Renal pelvis (tissue), 4 donors: ENCODE measurements around the gene TRUB2. TPM values are rescaled to one million over a fixed set of nuclear protein-coding genes. Genes with fewer than 3 reads are reported as not detected.

ENCODE experiments used
- DNase-seq: peaks from one replicate; pipeline ENCODE4 v3.0.0-alpha.2; 2013
- polyA plus RNA-seq, 3 donors: library from polyadenylated mRNA; unstranded; fragments of 120-200 nt; gene quantifications; one replicate each; pipeline ENCODE4 v1.2.1, GENCODE V29; 2013; ENCODE audit not compliant: insufficient read length in 3 of 3

Gene TRUB2
- polyA plus RNA-seq, 3 donors, result 40.8 to 48.4 (median 47.1) TPM

DNA sequence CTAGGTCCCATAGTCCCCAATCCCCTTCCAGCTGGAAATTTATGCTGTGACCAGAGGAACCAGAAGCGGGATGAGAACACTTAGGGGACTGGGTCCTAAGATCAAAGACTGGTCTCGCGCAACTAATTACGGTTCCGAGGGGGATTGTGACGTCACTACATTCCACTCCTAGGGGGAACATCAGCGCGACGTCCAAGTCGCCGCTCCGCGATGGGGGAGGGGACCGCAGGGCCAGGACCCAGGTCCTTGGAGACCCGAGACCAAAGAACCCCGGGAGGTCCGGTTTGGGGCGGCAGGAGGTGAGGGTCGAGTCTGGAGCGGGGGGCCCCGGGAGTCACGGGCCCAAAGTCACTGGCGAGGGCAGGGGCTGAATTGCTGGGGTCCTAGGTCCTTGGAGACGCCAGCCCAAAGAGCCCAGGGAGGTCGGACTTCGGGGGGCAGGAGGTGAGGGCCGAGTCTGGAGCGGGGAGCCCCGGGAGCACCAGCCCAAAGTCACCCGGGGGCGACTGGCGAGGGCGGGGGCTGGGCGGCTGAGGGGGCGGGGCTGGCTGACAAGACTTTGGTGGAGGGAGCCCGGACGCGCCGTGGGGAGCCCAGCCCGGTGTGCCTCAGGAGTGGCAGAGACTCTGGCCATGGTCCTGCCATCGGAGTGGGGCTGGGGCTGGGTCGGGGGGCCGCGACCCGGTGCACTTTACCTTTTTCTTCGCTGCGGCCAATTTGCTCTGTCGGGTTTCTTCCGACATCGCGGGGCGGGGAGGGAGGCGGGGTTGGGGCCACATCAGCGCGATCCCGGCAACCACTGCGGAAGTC, 46.8 kb downstream of the TRUB2 start, which contains the start of gene GOLGA2:
TSS of gene GOLGA2 (minus strand) at position 810 of the 810 bp plus-strand sequence. CDS start at position 779, 31 bp downstream.
- DNase-seq, result peak; percentile 52

DNA sequence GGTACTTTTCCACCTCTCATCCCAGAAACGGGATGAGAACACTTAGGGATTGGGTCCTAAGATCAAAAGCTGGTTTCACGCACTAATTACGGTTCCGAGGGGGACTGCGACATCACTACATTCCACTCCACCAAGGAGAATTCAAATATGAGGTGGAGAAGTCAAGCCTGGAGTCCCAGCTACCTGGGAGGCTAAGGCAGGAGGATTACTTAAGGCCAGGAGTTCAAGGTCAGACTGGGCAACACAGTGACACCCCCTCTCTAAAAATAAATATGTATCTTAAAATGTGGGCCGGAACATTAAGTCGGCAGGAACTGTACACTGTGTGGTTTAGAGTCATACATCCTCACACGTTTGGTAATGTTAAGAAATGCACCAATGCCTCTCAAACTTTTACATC, 48.0 kb downstream of the TRUB2 start:
- DNase-seq, result no peak

DNA sequence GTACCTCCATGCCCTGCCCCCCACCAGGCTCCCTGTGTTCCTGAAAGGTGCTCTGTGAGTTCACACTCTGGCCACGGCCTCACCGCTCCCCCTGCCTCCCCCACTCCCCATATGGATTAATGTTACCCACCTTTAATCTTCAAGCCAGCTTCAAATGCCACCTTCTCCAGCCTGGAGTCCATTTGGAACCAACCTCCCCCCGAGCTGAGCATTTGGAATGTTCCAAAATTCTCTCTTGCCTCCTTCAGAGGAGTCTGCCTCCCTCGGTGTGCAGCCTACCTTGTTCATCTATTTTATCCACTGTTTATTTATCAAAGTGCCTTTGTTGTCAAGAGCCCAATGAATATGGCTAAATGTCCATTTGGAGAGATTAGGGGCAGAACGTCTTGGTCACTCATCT, 50.7 kb downstream of the TRUB2 start:
- DNase-seq, result no peak

DNA sequence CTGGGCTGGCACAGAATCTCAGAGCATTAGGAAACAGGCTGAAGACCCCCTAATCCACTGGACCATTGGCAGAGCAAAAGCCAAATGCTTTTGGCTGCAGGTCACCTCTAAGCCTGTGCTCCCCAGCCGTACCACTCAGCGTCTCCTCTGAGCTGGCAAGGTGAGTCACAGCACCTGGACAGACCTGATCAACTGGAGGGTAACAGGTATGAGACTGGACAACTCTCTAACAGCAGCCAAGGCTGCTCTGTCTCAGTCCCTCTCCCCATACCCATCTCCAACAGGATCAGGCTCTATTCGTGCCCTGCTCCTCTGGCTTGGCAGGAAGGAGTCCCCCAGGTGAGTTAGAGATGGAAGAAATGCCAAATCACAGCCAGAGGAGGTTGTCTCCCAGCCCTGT, 51.1 kb downstream of the TRUB2 start:
- no peak for DNase-seq

DNA sequence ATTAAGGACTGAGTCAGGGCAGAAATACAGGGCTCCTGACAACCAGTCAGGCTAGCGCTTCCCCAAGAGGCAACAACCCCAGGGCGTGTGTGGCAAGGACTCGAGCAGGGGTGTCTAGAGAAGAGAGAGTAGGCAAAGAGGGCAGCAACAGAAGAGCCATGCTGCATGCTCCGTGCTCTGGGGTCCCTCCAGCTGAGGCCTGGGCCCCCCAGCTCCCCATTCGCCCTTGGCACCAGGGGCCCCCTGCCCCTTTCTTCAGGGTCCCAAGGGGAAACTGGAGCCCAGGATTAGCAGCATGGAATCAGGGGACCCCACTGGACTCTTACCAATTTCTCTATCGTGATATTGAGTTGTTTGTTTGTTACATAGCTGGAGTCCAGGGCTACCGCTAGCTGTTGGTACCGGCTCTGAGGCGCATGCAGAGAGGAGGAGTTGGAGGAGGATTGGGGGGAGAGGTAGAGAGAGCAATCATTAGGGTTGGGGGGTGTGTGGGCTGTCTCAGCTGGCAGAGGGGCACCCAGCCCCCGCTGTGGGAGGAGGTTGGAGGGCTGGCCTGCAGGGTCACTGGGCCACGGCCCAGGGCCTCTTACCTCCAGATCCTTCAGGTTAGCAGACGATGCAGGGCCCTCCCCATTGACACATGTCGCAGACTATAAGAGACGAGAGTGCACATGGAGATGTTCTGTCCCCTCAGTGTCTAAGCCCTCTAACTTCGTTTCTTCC, 55.2 kb downstream of the TRUB2 start:
- no peak for DNase-seq

DNA sequence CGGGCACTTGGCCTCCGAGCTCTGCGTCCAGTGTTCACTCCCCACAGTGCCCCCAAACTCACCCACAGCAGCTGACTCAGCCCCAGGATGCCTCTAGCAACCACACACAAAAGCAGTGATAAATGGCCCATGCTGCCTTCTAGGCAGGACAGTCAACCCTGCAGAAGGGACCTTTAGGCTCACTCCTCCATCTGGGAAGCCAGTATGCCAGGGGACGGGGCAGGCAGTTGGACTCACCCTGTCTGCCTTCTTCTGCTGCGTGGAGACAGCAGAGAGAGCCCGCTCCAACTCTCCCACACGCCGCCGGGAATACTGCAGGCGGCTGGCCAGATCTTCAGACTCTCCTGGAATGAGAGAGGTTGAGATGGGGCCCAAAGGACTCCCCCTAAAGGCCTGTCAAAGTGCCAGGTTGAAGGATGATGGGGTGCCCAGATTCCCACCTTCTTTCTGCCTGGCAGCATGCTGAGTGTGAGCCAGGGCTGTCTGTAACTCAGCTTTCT, 56.8 kb downstream of the TRUB2 start:
- no peak for DNase-seq

DNA sequence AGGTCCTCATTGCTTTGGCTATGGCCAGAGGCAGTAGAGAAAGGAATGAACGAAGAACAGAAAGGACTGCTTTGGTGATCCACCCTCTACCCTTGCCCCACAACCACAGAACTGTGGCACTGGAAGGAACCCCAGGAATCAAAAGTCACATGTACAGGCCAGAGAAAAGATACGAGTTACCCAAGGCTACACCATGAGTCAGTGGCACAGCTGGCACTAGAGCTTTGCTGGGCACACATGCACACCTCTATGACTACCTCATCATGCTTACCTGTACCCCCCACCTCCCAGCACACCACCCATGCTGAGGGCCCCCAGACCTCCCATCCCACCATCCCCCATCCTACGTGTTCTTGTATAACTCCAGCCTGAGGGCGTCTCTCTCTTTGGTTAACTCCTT, 59.6 kb downstream of the TRUB2 start:
- DNase-seq, result no peak

DNA sequence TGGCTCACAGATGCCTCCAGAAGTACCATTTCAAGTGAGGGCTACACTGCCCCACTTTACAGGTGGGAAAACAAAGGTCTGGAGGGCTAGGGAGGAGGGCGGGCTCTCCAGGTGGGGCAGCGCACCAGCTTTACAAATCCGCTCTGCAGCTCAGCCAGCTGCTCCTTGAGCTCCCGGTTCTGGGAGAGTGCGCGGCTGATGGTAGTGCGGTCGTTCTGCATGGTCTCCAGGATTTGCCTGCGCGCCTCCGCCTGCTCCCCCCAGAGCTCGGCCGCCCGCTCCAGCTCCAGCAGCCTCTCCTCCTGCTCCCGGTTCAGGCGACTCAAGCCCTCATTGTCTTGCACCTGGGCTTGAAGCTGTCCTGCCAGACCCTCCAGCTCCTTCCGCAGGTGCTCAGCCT, 61.9 kb downstream of the TRUB2 start:
- DNase-seq, result no peak

DNA sequence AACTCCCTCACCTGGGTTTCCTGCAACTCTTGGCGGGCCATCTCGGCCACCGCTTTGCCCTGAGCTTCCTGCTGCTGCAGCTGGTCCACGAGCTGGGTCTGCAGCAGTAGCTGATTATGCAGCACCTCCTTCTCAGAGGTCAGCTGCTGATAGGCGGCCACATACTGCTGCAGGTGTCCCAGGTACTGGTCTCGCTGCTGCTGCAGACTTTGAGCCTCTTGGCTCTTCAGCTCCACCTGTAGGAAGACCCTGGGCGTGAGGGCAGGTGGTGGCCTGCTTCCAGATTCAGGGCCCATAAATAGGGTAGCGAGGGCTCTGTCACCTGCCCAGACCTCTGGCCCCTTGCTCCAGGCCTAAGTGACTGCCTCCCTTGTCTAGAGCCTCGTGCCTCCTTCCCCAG, 63.1 kb downstream of the TRUB2 start:
- DNase-seq, result no peak

DNA sequence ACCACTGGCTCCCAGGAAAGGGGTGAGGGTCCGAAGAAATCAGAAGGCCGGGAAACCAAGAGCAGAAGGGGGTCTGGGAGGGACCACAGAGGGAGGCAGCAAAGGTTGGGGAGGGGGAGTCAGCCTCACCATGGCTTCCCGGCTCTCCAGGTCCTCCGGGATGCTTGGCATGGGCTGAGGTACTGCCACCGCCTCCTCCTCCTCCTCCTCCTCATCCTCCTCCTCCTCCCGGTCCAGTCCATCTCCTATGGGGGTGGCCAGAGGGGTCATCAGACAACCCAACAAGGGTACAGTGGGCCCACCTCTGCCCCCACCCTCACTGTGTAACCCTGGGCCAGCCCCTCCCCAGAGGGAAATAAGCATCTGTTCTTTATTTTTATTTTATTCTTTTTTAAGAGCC, 63.9 kb downstream of the TRUB2 start:
- no peak for DNase-seq

DNA sequence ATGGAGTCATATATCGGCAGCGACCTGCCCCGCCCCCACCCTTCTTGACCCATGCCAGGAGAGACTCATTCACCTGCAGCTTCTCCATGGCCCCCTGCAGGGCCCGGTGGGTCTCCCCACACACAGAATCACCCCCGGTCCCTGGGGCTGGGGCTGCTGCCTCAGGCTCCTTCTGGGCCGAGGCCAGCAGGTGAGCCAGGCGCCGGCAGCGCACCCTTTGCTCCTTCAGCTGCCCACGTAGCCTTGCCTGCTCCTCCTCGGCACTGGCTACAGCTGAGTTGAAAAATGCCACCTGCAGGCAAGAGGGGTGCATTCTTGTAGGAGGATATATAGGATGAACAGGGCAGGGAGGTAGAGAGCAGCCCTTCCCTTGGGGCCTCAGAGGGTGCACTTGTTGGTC, 64.3 kb downstream of the TRUB2 start:
- no peak for DNase-seq

DNA sequence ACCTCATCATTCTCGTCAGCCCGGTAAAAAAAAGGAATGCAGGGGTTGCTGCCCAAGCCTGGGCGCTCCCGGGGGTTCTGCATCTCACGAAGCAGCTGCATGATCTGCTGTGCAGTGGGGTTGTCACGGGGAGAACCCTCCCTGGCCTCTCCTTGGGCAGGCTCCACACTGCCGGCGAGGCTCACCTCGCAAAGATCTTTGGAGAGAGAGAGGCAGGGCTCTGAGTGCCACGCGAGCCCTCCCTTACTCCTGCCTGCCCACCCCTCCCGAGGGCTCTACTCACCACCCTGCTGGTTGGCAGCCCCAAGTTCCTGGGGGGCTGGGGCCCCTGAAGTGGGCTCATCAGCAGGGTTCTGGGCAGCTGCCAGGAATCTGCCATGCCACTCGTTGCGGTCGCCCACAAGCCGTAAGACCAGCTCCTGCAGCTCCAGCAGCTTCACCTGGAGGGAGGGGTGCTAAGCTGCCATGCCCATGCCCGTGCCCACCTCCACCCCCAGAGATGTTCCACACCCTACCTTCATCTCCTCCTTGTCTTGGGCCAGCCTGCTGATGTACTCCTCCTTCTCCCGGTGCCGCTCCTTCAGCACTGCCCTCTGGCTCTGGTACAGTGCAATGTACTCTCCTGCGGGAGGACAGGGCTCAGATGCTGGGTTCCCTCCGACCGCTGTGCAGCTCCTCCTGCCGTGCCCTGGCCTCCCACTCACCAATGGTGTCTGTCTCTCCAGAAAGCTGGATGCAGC, 65.0 kb downstream of the TRUB2 start:
- no peak for DNase-seq

Other genes with a start within 250 kb of the TRUB2 start
- 10 to 100 TPM; 52.4 to 57.9 (median 55.7) TPM for gene PTGES2, start 194.7 kb downstream of the TRUB2 start, polyA plus RNA-seq
- gene LCN2, start 173.0 kb downstream of the TRUB2 start, polyA plus RNA-seq, result 1 to 10 TPM in 1 of 3 donors, under 1 TPM in 2; 0.49 to 1.2 (median 0.78) TPM
- 10 to 100 TPM; 51.7 to 63.7 (median 61.9) TPM for gene BBLN, start 162.2 kb downstream of the TRUB2 start, polyA plus RNA-seq
- gene CIZ1, start 130.9 kb downstream of the TRUB2 start, polyA plus RNA-seq, result 100 to 1,000 TPM; 125 to 146 (median 145) TPM
- 100 to 1,000 TPM in 2 of 3 donors, 10 to 100 TPM in 1; 91.2 to 305 (median 248) TPM for gene DNM1, start 119.1 kb downstream of the TRUB2 start, polyA plus RNA-seq
- gene GOLGA2, start 46.4 kb downstream of the TRUB2 start, polyA plus RNA-seq, result 100 to 1,000 TPM in 1 of 3 donors, 10 to 100 TPM in 2; 70.2 to 106 (median 93.1) TPM
- gene SWI5, start 46.2 kb downstream of the TRUB2 start, polyA plus RNA-seq, result 10 to 100 TPM; 31.5 to 35.0 (median 32.5) TPM
- 10 to 100 TPM; 64.1 to 97.0 (median 95.3) TPM for gene COQ4, start 392 bp upstream of the TRUB2 start, polyA plus RNA-seq
- 10 to 100 TPM; 19.6 to 24.6 (median 22.7) TPM for gene SLC27A4, start 18.1 kb upstream of the TRUB2 start, polyA plus RNA-seq
- gene URM1, start 48.9 kb upstream of the TRUB2 start, polyA plus RNA-seq, result 10 to 100 TPM; 60.5 to 70.8 (median 64.7) TPM
- 10 to 100 TPM; 42.9 to 50.7 (median 48.0) TPM for gene CERCAM, start 98.4 kb upstream of the TRUB2 start, polyA plus RNA-seq
- gene ODF2, start 133.6 kb upstream of the TRUB2 start, polyA plus RNA-seq, result 10 to 100 TPM; 50.4 to 55.1 (median 50.7) TPM
- 10 to 100 TPM; 29.5 to 33.4 (median 32.1) TPM for gene GLE1, start 182.3 kb upstream of the TRUB2 start, polyA plus RNA-seq
- gene SPTAN1, start 230.1 kb upstream of the TRUB2 start, polyA plus RNA-seq, result 100 to 1,000 TPM; 362 to 483 (median 423) TPM